GM12878 (cell line): Measurements from ENCODE around the gene C16orf82. TPM values are rescaled to one million over a fixed set of nuclear protein-coding genes. Genes with fewer than 3 reads are reported as not detected.

Experiments used
- ATAC-seq: fragments of 200-7000 bp; cut with Tn5 transposase; 3 replicates; pipeline ENCODE4 v1.9.1; 2020; ENCODE audit warnings: mild to moderate bottlenecking, moderate library complexity
- BruUV-seq: library from RNA; stranded (reverse); fragments of 400-500 nt; replicated peaks from 2 replicates; lab custom pipeline; 2021; lab: Mats Ljungman, UMichigan
- CTCF ChIA-PET: fragments of 300-600 bp; sonication (Branson Sonifier 250); formaldehyde crosslinking; extraction: SDS; loops from one replicate; lab custom pipeline; 2021; ENCODE audit warnings: inconsistent platforms; lab: Yijun Ruan, JAX
- POLR2A ChIA-PET: fragments of 350-600 bp; formaldehyde crosslinking; extraction: SDS; loops from one replicate; lab custom pipeline; 2021; ENCODE audit warnings: inconsistent platforms; lab: Charles Lee
- RAD21 ChIA-PET: fragments of 300-600 bp; sonication (Branson Sonifier 250); formaldehyde crosslinking; loops from one replicate; lab custom pipeline; 2023; ENCODE audit warnings: antibody characterized with exemption; ENCODE audit not compliant: unreplicated experiment; lab: Charles Lee
- SMC1A ChIA-PET: fragments of 300-600 bp; sonication (Branson Sonifier 250); formaldehyde crosslinking; loops from one replicate; lab custom pipeline; 2023; ENCODE audit not compliant: unreplicated experiment, uncharacterized antibody; lab: Charles Lee
- DNase-seq: peaks from one replicate; pipeline ENCODE4 v3.0.0-alpha.2; 2011; ENCODE audit warnings: low read depth, low spot score
- FAIRE-seq: peaks from 3 replicates; lab custom pipeline; 2011; peaks lifted over from hg19 to GRCh38; lab: Jason Lieb, UNC
- H2AFZ ChIP-seq: 2 replicates; pipeline ENCODE4 v1.6.0; 2011; ENCODE audit warnings: low read depth, low read length, control low read depth; ENCODE audit not compliant: control insufficient read depth
- H3K27ac ChIP-seq: 2 replicates; pipeline ENCODE4 v1.5.1; 2011; ENCODE audit warnings: control low read depth; ENCODE audit not compliant: control insufficient read depth, insufficient read depth
- H3K27me3 ChIP-seq, 2 experiments: replicated peaks in 1 of 2; 2 replicates each; pipeline versions ENCODE4 v1.6.0 to v1.6.1; 2011; ENCODE audit warnings: low read length in 1 of 2; ENCODE audit not compliant: control insufficient read depth in 2 of 2, insufficient read depth in 2 of 2
- H3K36me3 ChIP-seq, 2 experiments: 2 replicates each; pipeline ENCODE4 v1.5.1; 2011; ENCODE audit warnings: low read length in 1 of 2; ENCODE audit not compliant: control insufficient read depth in 2 of 2, insufficient read depth in 2 of 2
- H3K4me1 ChIP-seq: 2 replicates; pipeline ENCODE4 v1.6.1; 2011; ENCODE audit warnings: mild to moderate bottlenecking, low read length, moderate library complexity, mixed read lengths; ENCODE audit not compliant: control insufficient read depth, insufficient read depth
- H3K4me2 ChIP-seq: 2 replicates; pipeline ENCODE4 v1.6.0; 2011; ENCODE audit warnings: control low read depth; ENCODE audit not compliant: control insufficient read depth, insufficient read depth
- H3K4me3 ChIP-seq: fragments of 200-600 bp; sonication (generic); 2 replicates; pipeline ENCODE4 v1.5.1; 2016
- H3K79me2 ChIP-seq: 2 replicates; pipeline ENCODE4 v1.6.0; 2011; ENCODE audit warnings: low read length; ENCODE audit not compliant: control insufficient read depth, insufficient read depth
- H3K9ac ChIP-seq: 2 replicates; pipeline ENCODE4 v1.8.0; 2011; ENCODE audit warnings: low read length, control low read depth, mixed read lengths; ENCODE audit not compliant: control insufficient read depth, insufficient read depth
- H3K9me3 ChIP-seq: replicated peaks from 3 replicates; pipeline ENCODE4 v1.5.1; 2011; ENCODE audit warnings: mild to moderate bottlenecking, low read length; ENCODE audit not compliant: control insufficient read depth, insufficient read depth
- H4K20me1 ChIP-seq: 2 replicates; pipeline ENCODE4 v1.6.0; 2011; ENCODE audit not compliant: control insufficient read depth, insufficient read depth
- CBX5 ChIP-seq: sonication (generic); IDR thresholded peaks from 2 replicates; pipeline ENCODE4 v1.6.1; 2016; ENCODE audit warnings: low read depth, moderate library complexity, mild to moderate bottlenecking, inconsistent platforms
- CHD1 ChIP-seq: IDR thresholded peaks from 2 replicates; pipeline ENCODE4 v1.6.1; 2012; ENCODE audit warnings: low read depth, low read length, improper control_type of control experiment
- DPF2 ChIP-seq: fragments of 450-650 bp; IDR thresholded peaks from 2 replicates; pipeline ENCODE4 v1.6.1; 2017; ENCODE audit warnings: mild to moderate bottlenecking
- ELK1 ChIP-seq: IDR thresholded peaks from 2 replicates; pipeline ENCODE4 v1.6.1; 2012; ENCODE audit warnings: low read depth, low read length, improper control_type of control experiment
- FOXK2 ChIP-seq: fragments of 450-650 bp; IDR thresholded peaks from 2 replicates; pipeline ENCODE4 v1.6.1; 2017; ENCODE audit warnings: mild to moderate bottlenecking, moderate library complexity
- IRF5 ChIP-seq: fragments of 450-650 bp; IDR thresholded peaks from 2 replicates; pipeline ENCODE4 v1.6.1; 2017; ENCODE audit warnings: borderline replicate concordance
- KLF5 ChIP-seq: fragments of 450-650 bp; IDR thresholded peaks from 2 replicates; pipeline ENCODE4 v1.6.1; 2014; ENCODE audit warnings: mild to moderate bottlenecking; ENCODE audit not compliant: partially characterized antibody
- MLLT1 ChIP-seq: fragments of 450-650 bp; IDR thresholded peaks from 2 replicates; pipeline ENCODE4 v1.6.1; 2016; ENCODE audit warnings: mild to moderate bottlenecking
- MYB ChIP-seq: fragments of 150-350 bp; IDR thresholded peaks from 2 replicates; pipeline ENCODE4 v1.6.1; 2014; ENCODE audit warnings: mild to moderate bottlenecking, low read depth, low read length, borderline replicate concordance
- NR2C2 ChIP-seq: IDR thresholded peaks from 2 replicates; pipeline ENCODE4 v1.6.1; 2011; ENCODE audit warnings: borderline replicate concordance, low read depth; ENCODE audit not compliant: control insufficient read depth, insufficient read length
- RAD51 ChIP-seq: fragments of 450-650 bp; IDR thresholded peaks from 2 replicates; pipeline ENCODE4 v1.6.1; 2016; ENCODE audit warnings: moderate library complexity, mild to moderate bottlenecking, inconsistent platforms
- SIN3A ChIP-seq: IDR thresholded peaks from 2 replicates; pipeline ENCODE4 v1.6.1; 2012; ENCODE audit warnings: low read depth, low read length, improper control_type of control experiment
- SPI1 ChIP-seq: IDR thresholded peaks from 2 replicates; pipeline ENCODE4 v1.6.1; 2011; ENCODE audit warnings: low read depth, mild to moderate bottlenecking, low read length, moderate library complexity, borderline replicate concordance; ENCODE audit not compliant: insufficient read depth
- TCF7 ChIP-seq: IDR thresholded peaks from 2 replicates; pipeline ENCODE4 v1.6.1; 2014; ENCODE audit warnings: antibody characterized with exemption, borderline replicate concordance
- USF2 ChIP-seq: IDR thresholded peaks from 2 replicates; pipeline ENCODE4 v1.6.1; 2011; ENCODE audit warnings: low read depth, low read length, improper control_type of control experiment, borderline replicate concordance
- ZBTB11 ChIP-seq: fragments of 450-650 bp; formaldehyde crosslinking; IDR thresholded peaks from 2 replicates; pipeline ENCODE4 v1.5.0; 2022; ENCODE audit warnings: mild to moderate bottlenecking, missing genetic modification characterization
- ZNF384 ChIP-seq: IDR thresholded peaks from 2 replicates; pipeline ENCODE4 v1.6.1; 2012; ENCODE audit warnings: low read depth, mild to moderate bottlenecking, low read length, improper control_type of control experiment, borderline replicate concordance
- WGBS: methylation state at CpG from one replicate; pipeline ENCODE4 v1.1.6; 2016; ENCODE audit warnings: low lambda C conversion rate; ENCODE audit not compliant: insufficient replicate concordance, insufficient coverage; ENCODE audit errors: missing lambda C conversion rate; 5-methylcytosine and 5-hydroxymethylcytosine counted together
- in situ Hi-C: fragments of 300-500 bp; cut with MboI; formaldehyde crosslinking; loops from 9 replicates; pipeline ENCODE4 v1.14.3; 2018; ENCODE audit warnings: mixed read lengths
- intact Hi-C: fragments of 100-400 bp; cut with micrococcal nuclease; formaldehyde crosslinking; loops from one replicate; pipeline ENCODE4 v1.14.2; 2022; ENCODE audit not compliant: unreplicated experiment
- polyA plus RNA-seq, 11 experiments: library from polyadenylated mRNA; depleted of rRNA in 4 of 11; unstranded in 6 of 11; stranded (reverse) in 5 of 11; fragments of >200 nt; fragmentation: Nextera tagmentation in 4 of 11; fragmentation: Illumina TruSeq in 1 of 11; extraction: Ambion mirVana in 4 of 11; extraction: Trizol in 1 of 11; gene quantifications; 1 replicate in 1 of 11; 2 replicates in 10 of 11; pipeline versions ENCODE4 v1.2.1 to v1.2.3, GENCODE V29; 2011 to 2016; ENCODE audit warnings: inconsistent platforms in 2 of 11, missing spikeins in 2 of 11, low read depth in 1 of 11
- total RNA-seq, 4 experiments: library from RNA; depleted of rRNA in 3 of 4; stranded (reverse); fragments of >200 nt in 3 of 4; fragmentation: Illumina TruSeq in 1 of 4; extraction: Trizol in 1 of 4; gene quantifications; 2 replicates each; pipeline versions ENCODE4 v1.2.1 to v1.2.3, GENCODE V29; 2013 to 2021

C16orf82 gene
- total and polyA plus RNA-seq, 10 of the 15 experiments (the other 5 are each of a cell fraction or from before 2014, with no cell fraction given): not detected

GRCh38 chr16:27118526-27118925, 51.8 kb downstream of the C16orf82 start:
- POLR2A ChIA-PET: no interaction called here
- Histone ChIP-seq H3K27ac (no peak overlapping the region), H3K4me2 (no peak overlapping the region), H3K4me3 (no peak overlapping the region), H3K36me3 (no peaks in the 10 kb centered on the region), H3K9ac (no peak overlapping the region), H2AFZ (no peak overlapping the region), H3K27me3 (no peaks in the 10 kb centered on the region; a peak in 1 of 4 replicates), H3K4me1 (no peaks in the 10 kb centered on the region), H3K79me2 (no peaks in the 10 kb centered on the region), H3K9me3 (no peaks in the 10 kb centered on the region), H4K20me1 (no peaks in the 10 kb centered on the region)
- ATAC-seq: no peak
- intact Hi-C loops: no loop called here
- BruUV-seq: no TSS peak
- no peak for FAIRE-seq
- SMC1A ChIA-PET: interaction anchor here (0.7 to 1.2 kb wide), 3 partner anchors 9 to 254 kb away, joined by 3 read pairs; no protein-coding TSS in a partner anchor
- in situ Hi-C loops: no loop called here
- RAD21 ChIA-PET: no interaction called here
- WGBS: 29% methylated on average over 5 of the region's 5 CpGs
- CTCF ChIA-PET: interaction anchor here (0.6 kb wide), 1 partner anchor 368 kb away, joined by 3 read pairs; no protein-coding TSS in a partner anchor
- DNase-seq: no peak
- no peak for TF ChIP-seq SIN3A
- TF ChIP-seq IRF5: no peak
- TF ChIP-seq TCF7: no peak
- no peak for TF ChIP-seq CBX5
- no peak for TF ChIP-seq DPF2
- TF ChIP-seq MYB: no peak
- no peak for TF ChIP-seq NR2C2
- TF ChIP-seq FOXK2: no peak
- TF ChIP-seq RAD51: no peak
- TF ChIP-seq KLF5: no peak
- TF ChIP-seq ZNF384: no peak
- TF ChIP-seq ZBTB11 (CRISPR knock-in tag): no peak
- TF ChIP-seq SPI1: no peak
- TF ChIP-seq ELK1: no peak
- TF ChIP-seq MLLT1: no peak
- no peak for TF ChIP-seq CHD1
- TF ChIP-seq USF2: no peak
